ENCODE measurements around the gene TMEM170B. TPM values are rescaled to one million over a fixed set of nuclear protein-coding genes. Genes with fewer than 3 reads are reported as not detected.

Gene TMEM170B
- total RNA-seq, 1 experiment from 2014 or later = 3.9 TPM

- POLR2A ChIA-PET (ENCODE audit: unreplicated experiment) = no interaction called here
- H3K27me3 ChIP-seq (ENCODE audit: insufficient read depth, low read depth) = no peaks in the 10 kb centered on the region
- H3K36me3 ChIP-seq (ENCODE audit: low read depth) = no peaks in the 10 kb centered on the region
- peaks cover 9% of the 10 kb centered on the region; the same call in 1 of the 2 replicates for H3F3A ChIP-seq (ENCODE audit: insufficient read depth, low read depth)
- no peak overlapping the region for H2AFZ ChIP-seq
- no TSS peak for BruUV-seq (replicated peaks)
- intact Hi-C loops (cut with micrococcal nuclease; ENCODE audit: unreplicated experiment) = no loop called here
- H3K9me3 ChIP-seq (ENCODE audit: insufficient read depth, low read depth) = no peaks in the 10 kb centered on the region
- H4K20me1 ChIP-seq (ENCODE audit: insufficient read depth) = no peaks in the 10 kb centered on the region
- peak overlapping the region; percentile 71; the same call in 1 of the 2 replicates for H3K4me2 ChIP-seq
- H3K9me2 ChIP-seq (ENCODE audit: insufficient read depth) = no peaks in the 10 kb centered on the region
- DNase-seq = peak; percentile 57 to 58
- TF ChIP-seq EZH2 (IDR thresholded peaks at IDR 0.05; ENCODE audit: low read depth) = no peak
- TF ChIP-seq CTCF (conservative IDR thresholded peaks at IDR 0.05) = no peak
- peaks cover 21% of the 10 kb centered on the region for H3K4me1 ChIP-seq (replicated peaks; ENCODE audit: insufficient read depth)
- CTCF ChIA-PET = interaction anchor here (0.6 kb wide), 1 partner anchor 10 kb away, joined by 10 read pairs; no protein-coding TSS in a partner anchor
- H3K27ac ChIP-seq = no peak overlapping the region
- H3K79me2 ChIP-seq (ENCODE audit: low read depth) = no peaks in the 10 kb centered on the region
- H3K4me3 ChIP-seq = no peak overlapping the region
Measured at GRCh38 chr6:11535801-11536230, 1.7 kb upstream of the TMEM170B start.

- TF ChIP-seq CTCF (conservative IDR thresholded peaks at IDR 0.05) = no peak
- no peak for TF ChIP-seq EZH2 (IDR thresholded peaks at IDR 0.05; ENCODE audit: low read depth)
- H3K79me2 ChIP-seq (ENCODE audit: low read depth) = no peaks in the 10 kb centered on the region
- peaks cover 9% of the 10 kb centered on the region; the same call in 1 of the 2 replicates for H3F3A ChIP-seq (ENCODE audit: insufficient read depth, low read depth)
- peak overlapping the region; percentile 83 for H2AFZ ChIP-seq
- peak overlapping the region; percentile 60 for H3K4me3 ChIP-seq
- H3K9me2 ChIP-seq (ENCODE audit: insufficient read depth) = no peaks in the 10 kb centered on the region
- peak in 1 of 2 experiments; percentile 11 for DNase-seq
- intact Hi-C loops (cut with micrococcal nuclease; ENCODE audit: unreplicated experiment) = no loop called here
- H3K4me1 ChIP-seq (replicated peaks; ENCODE audit: insufficient read depth) = peaks cover 21% of the 10 kb centered on the region
- H3K4me2 ChIP-seq = peak overlapping the region; percentile 71
- no peaks in the 10 kb centered on the region for H4K20me1 ChIP-seq (ENCODE audit: insufficient read depth)
- no peak overlapping the region for H3K27ac ChIP-seq
- ChIA-PET POLR2A (ENCODE audit: unreplicated experiment) (no interaction called here), CTCF (no interaction called here)
- H3K36me3 ChIP-seq (ENCODE audit: low read depth) = no peaks in the 10 kb centered on the region
- no peaks in the 10 kb centered on the region for H3K9me3 ChIP-seq (ENCODE audit: insufficient read depth, low read depth)
- H3K27me3 ChIP-seq (ENCODE audit: insufficient read depth, low read depth) = no peaks in the 10 kb centered on the region
- BruUV-seq (replicated peaks) = TSS peak; percentile 49
Measured at GRCh38 chr6:11536795-11537194, 754 bp upstream of the TMEM170B start.

GRCh38 chr6:11538052-11538818, 686 bp downstream of the TMEM170B start:
- intact Hi-C loops (cut with micrococcal nuclease; ENCODE audit: unreplicated experiment) = no loop called here
- peaks cover 21% of the 10 kb centered on the region for H3K4me1 ChIP-seq (replicated peaks; ENCODE audit: insufficient read depth)
- peak overlapping the region; percentile 83 for H2AFZ ChIP-seq
- H3K4me2 ChIP-seq = peak overlapping the region; percentile 71
- H3K9me3 ChIP-seq (ENCODE audit: insufficient read depth, low read depth) = no peaks in the 10 kb centered on the region
- H3F3A ChIP-seq (ENCODE audit: insufficient read depth, low read depth) = peaks cover 9% of the 10 kb centered on the region; the same call in 1 of the 2 replicates
- no peak for TF ChIP-seq CTCF (conservative IDR thresholded peaks at IDR 0.05)
- TF ChIP-seq EZH2 (IDR thresholded peaks at IDR 0.05; ENCODE audit: low read depth) = no peak
- no peaks in the 10 kb centered on the region for H3K9me2 ChIP-seq (ENCODE audit: insufficient read depth)
- peak overlapping the region; percentile 60 for H3K4me3 ChIP-seq
- no peaks in the 10 kb centered on the region for H3K79me2 ChIP-seq (ENCODE audit: low read depth)
- no peaks in the 10 kb centered on the region for H3K27me3 ChIP-seq (ENCODE audit: insufficient read depth, low read depth)
- CTCF ChIA-PET = no interaction called here
- no peaks in the 10 kb centered on the region for H3K36me3 ChIP-seq (ENCODE audit: low read depth)
- BruUV-seq (replicated peaks) = no TSS peak
- peak in 1 of 2 experiments; percentile 8 for DNase-seq
- no peaks in the 10 kb centered on the region for H4K20me1 ChIP-seq (ENCODE audit: insufficient read depth)
- H3K27ac ChIP-seq = no peak overlapping the region
- POLR2A ChIA-PET (ENCODE audit: unreplicated experiment) = interaction anchor here (0.7 kb wide), 1 partner anchor 657 kb away, joined by 4 read pairs; no protein-coding TSS in a partner anchor

Data from PC-9 (cell line).